ENCODE measurements around the gene TXNL1. TPM values are rescaled to one million over a fixed set of nuclear protein-coding genes. Genes with fewer than 3 reads are reported as not detected.

Gene TXNL1
- total and polyA plus RNA-seq, 2 of the 13 experiments (the other 11 are each of a cell fraction or from before 2014, with no cell fraction given) = 41.9 to 73.1 TPM

- no peak for TF ChIP-seq ZXDC (CRISPR knock-in tag; IDR thresholded peaks at IDR 0.05)
- no peak for TF ChIP-seq ZSCAN22 (CRISPR knock-in tag; IDR thresholded peaks at IDR 0.05)
- TF ChIP-seq HNRNPH1 (optimal IDR thresholded peaks at IDR 0.05; ENCODE audit: low read depth, low read length) = no peak
- 0 out of 2 replicates have a peak, but pooled peaks have one; percentile 24 for TF ChIP-seq SIX4 (CRISPR knock-in tag; IDR thresholded peaks at IDR 0.05)
- TF ChIP-seq ZBTB25 (CRISPR knock-in tag; IDR thresholded peaks at IDR 0.05) = peak; percentile 92; the same call in 1 of the 2 replicates
- TF ChIP-seq ATF2 (CRISPR knock-in tag; IDR thresholded peaks at IDR 0.05) = peak; percentile 81
- no peak for TF ChIP-seq SMAD1 (CRISPR knock-in tag; IDR thresholded peaks at IDR 0.05; ENCODE audit: borderline replicate concordance, low read depth)
- no peak for TF ChIP-seq MYNN (CRISPR knock-in tag; IDR thresholded peaks at IDR 0.05; ENCODE audit: low read depth)
- TF ChIP-seq ZNF124 (CRISPR knock-in tag; IDR thresholded peaks at IDR 0.05) = peak; percentile 32; the same call in 1 of the 2 replicates
- TF ChIP-seq ZNF407 (CRISPR knock-in tag; IDR thresholded peaks at IDR 0.05; ENCODE audit: not compliant biosample characterization) = no peak
- no peak for TF ChIP-seq ZBTB43 (CRISPR knock-in tag; conservative IDR thresholded peaks at IDR 0.05)
- no peak; the same call in 1 of the 2 replicates for TF ChIP-seq REPIN1 (CRISPR knock-in tag; IDR thresholded peaks at IDR 0.05; ENCODE audit: borderline replicate concordance, low read depth)
- TF ChIP-seq ZNF672 (CRISPR knock-in tag; IDR thresholded peaks at IDR 0.05) = no peak
Observed at GRCh38 chr18:56638232-56639103, at the start of gene TXNL1 (continued).

All from HepG2 (cell line).